Activated naive CD4-positive, alpha-beta T cell treated with anti-CD3 and anti-CD28 coated beads, Interleukin-2, amount 50 U/mL, for 72 hours (primary cell): Measurements from ENCODE around the gene ATP7A. TPM values are rescaled to one million over a fixed set of nuclear protein-coding genes. Genes with fewer than 3 reads are reported as not detected.
A peak's percentile ranks its signal among the peaks of the same experiment; 100 is the strongest.
"Not testable (repeated sequence)": the region's sequence is repeated elsewhere in the genome, so short reads cannot be mapped to it uniquely, and the experiment has no call there.

Source experiments
- ATAC-seq, 2 donors: fragments of 150-1000 bp; cut with Tn5 transposase; 2 replicates each; pipeline ENCODE4 v1.10.0; 2021; ENCODE audit warnings: mild to moderate bottlenecking in 2 of 2, moderate library complexity in 2 of 2
- DNase-seq, 2 donors: peaks; one replicate each; pipeline ENCODE4 v3.0.0; 2021 to 2022; ENCODE audit warnings: low spot score in 2 of 2
- H3K27ac Mint-ChIP-seq, 2 donors: one replicate each; pipeline ENCODE4 v1.8.0; 2022; ENCODE audit warnings: mild to moderate bottlenecking in 2 of 2, mixed read lengths in 2 of 2
- H3K36me3 Mint-ChIP-seq, 2 donors: one replicate each; pipeline ENCODE4 v1.8.0; 2022; ENCODE audit warnings: mixed read lengths in 2 of 2
- H3K9me3 Mint-ChIP-seq, 2 donors: one replicate each; pipeline ENCODE4 v1.8.0; 2022; ENCODE audit warnings: mixed read lengths in 2 of 2
- total RNA-seq, 2 donors: library from RNA; stranded (reverse); gene quantifications; one replicate each; pipeline ENCODE4 v1.2.3, GENCODE V29; 2022

ATP7A gene
- total RNA-seq, 2 donors from 2014 or later = 8.1 to 14.7 TPM

DNA sequence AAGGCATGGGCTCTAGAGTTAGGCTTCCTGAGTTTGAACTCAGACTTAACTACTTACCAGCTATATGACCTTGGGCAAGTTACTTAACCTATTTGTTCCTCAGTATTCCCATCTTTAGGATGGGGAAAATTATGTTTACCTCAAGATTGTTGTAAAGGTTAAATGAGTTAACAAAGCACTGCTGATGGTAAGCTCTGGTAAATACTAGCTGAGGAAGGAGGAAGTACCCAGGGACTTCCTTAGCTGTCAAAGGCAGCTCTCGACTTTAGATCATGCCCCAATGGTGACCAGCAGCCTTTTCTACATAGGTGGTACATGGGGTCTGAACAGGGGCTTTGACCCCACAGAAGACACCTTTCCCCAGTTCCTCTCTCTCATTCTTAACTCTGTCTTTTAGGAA, 20.1 kb downstream of the ATP7A start:
- Mint-ChIP-seq H3K9me3 (no peaks in the 10 kb centered on the region), H3K27ac (no peak overlapping the region), H3K36me3 (no peaks in the 10 kb centered on the region)
- ATAC-seq = no peak
- DNase-seq = no peak

DNA sequence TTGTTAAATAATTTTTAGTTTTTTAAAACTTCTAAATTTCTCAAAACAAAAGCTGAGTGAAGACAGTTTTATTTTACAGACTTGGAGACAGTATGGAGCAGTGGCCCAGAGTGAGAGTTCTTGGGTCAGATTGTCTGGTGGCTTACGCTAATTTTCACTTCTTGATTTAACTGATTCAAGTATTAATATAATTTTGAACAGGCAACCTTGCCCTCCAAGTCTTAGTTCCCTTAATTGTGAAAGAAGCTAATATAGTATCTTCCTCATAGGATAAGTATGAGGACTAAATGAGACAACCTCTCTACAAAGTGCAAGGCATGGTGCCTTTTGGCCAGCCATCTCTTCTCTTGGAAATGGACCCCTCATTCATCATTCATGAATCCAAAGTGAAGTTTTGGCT, 25.4 kb downstream of the ATP7A start:
- no peak for DNase-seq
- ATAC-seq = no peak
- Mint-ChIP-seq H3K9me3 (no peaks in the 10 kb centered on the region), H3K27ac (no peak overlapping the region), H3K36me3 (no peaks in the 10 kb centered on the region)

DNA sequence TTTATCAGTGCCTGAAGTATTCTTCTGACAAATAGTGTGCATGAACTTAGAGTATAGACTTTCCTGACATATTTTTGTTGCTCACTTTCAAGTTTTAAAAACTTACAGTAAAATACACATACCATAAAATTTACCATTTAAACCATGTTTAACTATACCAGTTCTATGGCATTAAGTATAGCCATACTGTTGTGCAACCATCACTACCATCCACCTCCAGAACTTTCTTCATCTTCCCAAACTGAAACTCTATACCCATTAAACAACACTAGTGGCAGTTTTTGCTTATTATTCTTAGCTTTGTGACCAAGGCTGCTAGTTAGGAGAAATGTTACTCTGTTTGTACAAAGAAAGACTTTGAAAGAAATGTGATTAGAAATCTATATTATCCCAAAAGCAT, 25.8 kb downstream of the ATP7A start:
- no peaks in the 10 kb centered on the region for H3K36me3 Mint-ChIP-seq
- ATAC-seq = no peak

DNA sequence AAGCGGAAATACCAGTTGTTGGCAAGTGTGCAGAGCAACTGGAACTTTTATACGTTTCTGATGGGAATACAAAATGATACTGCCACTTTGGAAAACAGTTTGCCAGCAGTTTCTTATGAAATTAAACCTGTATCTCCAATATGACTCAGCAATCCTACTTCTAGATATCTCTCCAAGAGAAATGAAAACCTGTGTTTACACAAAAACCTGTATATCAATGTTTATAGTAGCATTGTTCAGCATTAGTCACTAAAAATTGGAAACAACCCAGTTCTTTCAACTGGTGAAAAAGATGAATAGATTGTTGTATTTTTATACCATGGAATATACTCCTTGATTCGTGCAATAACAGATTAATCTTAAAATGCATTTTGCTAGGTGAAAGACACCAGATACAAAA, 26.8 kb downstream of the ATP7A start:
- ATAC-seq = no peak
- H3K9me3 Mint-ChIP-seq = no peaks in the 10 kb centered on the region
- DNase-seq = no peak
- no peak overlapping the region for H3K27ac Mint-ChIP-seq
- H3K36me3 Mint-ChIP-seq = no peaks in the 10 kb centered on the region

More for the DNA sequence above, 25.8 kb downstream of the ATP7A start:
- Mint-ChIP-seq H3K9me3 (no peaks in the 10 kb centered on the region), H3K27ac (no peak overlapping the region)
- no peak for DNase-seq

DNA sequence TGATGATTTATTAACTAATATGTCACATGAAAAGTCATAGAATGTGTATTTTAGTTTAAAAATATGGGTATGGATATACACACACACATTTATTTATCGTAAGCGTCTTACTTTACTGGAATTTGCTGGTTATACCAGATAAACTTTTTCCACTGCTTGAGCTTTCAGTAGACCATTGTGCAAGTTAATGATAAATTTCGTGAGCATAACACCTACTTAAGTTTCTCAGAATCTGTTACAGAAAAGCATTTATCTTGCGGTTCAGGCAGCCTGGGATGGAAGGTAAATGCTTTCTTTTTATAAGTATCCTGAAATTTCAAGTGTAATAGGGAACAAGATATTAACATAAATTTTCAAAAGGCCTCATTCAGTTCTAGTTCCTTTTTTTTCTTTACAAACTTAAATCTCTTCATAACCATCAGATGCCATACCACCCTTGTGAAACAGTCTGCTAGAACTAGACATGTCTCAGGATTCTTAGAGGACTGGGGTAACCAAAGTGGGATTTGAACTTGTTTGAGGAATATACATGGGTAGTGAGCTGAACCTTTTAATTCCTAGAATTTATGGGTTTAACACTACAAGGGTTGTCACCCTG, 27.7 kb downstream of the ATP7A start:
- Mint-ChIP-seq H3K9me3 (no peaks in the 10 kb centered on the region), H3K36me3 (no peaks in the 10 kb centered on the region), H3K27ac (no peak overlapping the region)
- ATAC-seq (no peak), DNase-seq (no peak)

DNA sequence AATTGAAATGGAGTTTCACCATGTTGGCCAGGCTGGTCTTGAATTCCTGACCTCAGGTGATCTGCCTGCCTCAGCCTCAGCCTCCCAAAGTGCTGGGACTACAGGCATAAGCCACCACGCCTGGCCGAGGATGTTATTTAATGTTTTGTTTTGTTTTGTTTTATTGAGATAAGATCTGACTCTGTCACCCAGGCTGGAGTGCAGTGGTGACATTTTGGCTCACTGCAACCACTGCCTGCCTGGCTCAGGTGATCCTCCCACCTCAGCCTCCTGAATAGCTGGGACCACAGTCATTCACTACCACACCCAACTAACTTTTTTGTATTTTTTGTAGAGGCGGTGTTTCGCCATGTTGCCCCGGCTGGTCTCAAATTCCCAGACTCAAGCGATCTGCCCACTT, 34.5 kb downstream of the ATP7A start:
- H3K27ac Mint-ChIP-seq, DNase-seq, H3K9me3 Mint-ChIP-seq, ATAC-seq, H3K36me3 Mint-ChIP-seq: not testable (repeated sequence)

DNA sequence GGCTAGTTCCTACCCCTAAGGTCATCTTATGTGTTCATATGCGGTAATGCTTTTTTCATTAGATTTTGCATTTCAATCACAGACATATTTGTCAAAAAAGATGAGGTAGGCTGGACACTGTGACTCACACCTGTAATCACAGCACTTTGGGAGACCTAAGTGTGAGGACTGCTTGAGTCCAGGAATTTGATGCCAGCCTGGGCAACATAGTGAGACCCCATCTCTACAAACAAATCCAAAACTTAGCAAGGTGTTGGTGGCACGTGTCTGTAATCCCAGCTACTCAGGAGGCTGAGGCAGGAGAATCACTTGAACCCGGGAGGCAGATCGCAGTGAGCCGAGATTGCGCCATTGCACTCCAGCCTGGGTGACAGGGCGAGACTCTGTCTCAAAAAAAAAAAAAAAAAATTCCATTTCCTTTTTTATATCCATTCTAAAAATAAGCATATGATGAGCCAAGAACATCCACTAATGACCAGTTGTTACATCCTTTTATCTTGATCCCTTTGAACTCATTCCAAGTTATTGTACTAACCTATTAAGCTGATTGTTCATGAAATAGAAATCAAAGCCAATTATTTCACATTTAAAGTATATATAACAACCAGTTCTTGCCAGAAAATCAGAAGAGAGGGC, 35.5 kb downstream of the ATP7A start:
- Mint-ChIP-seq H3K9me3 (no peaks in the 10 kb centered on the region), H3K36me3 (no peaks in the 10 kb centered on the region), H3K27ac (no peak overlapping the region)
- no peak for ATAC-seq
- DNase-seq = no peak

DNA sequence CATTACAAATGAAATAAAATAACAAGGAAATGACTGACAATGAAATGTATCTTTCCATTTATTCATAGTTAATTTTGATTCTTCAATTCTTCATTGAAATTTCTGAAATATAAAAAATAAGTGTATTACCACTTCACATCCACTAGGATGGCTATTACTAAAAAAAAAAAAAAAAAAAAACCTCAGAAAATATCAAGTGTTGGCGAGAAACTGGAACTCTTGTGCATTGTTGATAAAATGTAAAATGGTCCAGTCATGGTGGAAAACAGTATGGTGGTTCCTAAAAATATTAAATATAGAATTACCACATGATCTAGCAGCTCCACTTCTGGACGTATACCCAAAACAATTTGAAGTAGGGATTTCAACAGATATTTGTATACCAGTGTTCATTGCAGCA, 36.1 kb downstream of the ATP7A start:
- H3K9me3 Mint-ChIP-seq = no peaks in the 10 kb centered on the region
- no peaks in the 10 kb centered on the region for H3K36me3 Mint-ChIP-seq
- ATAC-seq (no peak), DNase-seq (no peak)
- no peak overlapping the region for H3K27ac Mint-ChIP-seq

DNA sequence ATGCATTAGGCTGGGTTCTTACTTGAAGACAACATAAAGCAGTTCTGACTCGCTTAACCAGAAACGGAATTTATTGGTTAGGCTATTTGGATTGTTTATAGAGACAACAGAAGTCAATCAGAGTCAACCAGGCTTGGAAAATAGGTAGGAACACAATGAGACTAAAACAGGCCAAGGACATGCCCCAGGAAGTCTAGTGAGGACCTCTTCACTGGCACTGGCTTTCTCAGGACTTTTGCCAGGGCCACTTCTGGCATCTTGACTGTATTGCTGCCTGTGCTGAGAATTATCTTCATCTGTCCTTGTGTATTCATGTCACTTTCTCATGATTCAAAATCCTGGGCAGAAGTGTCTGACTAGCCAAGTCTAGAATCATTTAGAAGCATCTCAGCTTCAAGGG, 39.3 kb downstream of the ATP7A start:
- no peaks in the 10 kb centered on the region for H3K9me3 Mint-ChIP-seq
- H3K36me3 Mint-ChIP-seq = no peaks in the 10 kb centered on the region
- no peak overlapping the region for H3K27ac Mint-ChIP-seq
- no peak for DNase-seq
- no peak for ATAC-seq

DNA sequence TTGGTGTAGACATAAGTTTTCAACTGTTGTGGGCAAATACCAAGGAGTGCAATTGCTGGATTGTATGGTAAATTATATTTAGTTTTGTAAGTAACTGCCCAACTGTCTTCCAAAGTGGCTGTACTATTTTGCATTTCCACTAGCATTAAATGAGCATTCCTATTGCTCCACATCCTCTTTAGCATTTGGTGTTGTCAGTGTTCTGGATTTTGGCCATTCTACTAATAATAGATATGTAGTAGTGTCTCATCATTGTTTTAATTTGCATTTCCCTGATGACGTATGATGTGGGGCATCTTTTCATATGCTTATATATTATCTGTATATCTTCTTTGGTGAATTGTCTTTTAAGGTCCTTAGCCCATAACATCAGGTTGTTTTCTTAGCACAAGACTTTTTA, 41.7 kb downstream of the ATP7A start:
- ATAC-seq (no peak), DNase-seq (no peak)
- Mint-ChIP-seq H3K36me3 (peaks cover 0 to 4% of the 10 kb centered on the region in 2 donors), H3K9me3 (no peaks in the 10 kb centered on the region), H3K27ac (no peak overlapping the region)

DNA sequence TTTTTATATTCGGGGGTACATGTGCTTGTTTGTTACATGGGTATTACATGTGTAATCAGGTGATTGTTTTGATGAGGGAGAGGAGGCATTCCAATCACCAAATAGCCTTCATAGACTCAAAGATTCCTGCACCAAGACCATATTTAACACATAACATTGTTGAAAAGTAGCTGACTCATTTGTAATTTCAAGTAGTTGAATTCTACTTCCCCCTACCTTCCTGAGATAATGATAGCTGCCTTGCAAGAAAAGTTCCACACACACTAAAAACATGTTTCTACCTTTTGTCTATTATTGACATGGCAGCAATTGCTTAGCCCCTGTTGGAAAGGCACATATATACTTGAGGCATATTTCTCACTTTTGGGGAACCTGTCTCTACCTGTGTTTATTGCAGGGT, 42.8 kb downstream of the ATP7A start:
- Mint-ChIP-seq H3K9me3 (peaks cover 0 to 7% of the 10 kb centered on the region in 2 donors), H3K36me3 (peaks cover 4 to 10% of the 10 kb centered on the region in 2 donors), H3K27ac (no peak overlapping the region)
- ATAC-seq (no peak), DNase-seq (no peak)

DNA sequence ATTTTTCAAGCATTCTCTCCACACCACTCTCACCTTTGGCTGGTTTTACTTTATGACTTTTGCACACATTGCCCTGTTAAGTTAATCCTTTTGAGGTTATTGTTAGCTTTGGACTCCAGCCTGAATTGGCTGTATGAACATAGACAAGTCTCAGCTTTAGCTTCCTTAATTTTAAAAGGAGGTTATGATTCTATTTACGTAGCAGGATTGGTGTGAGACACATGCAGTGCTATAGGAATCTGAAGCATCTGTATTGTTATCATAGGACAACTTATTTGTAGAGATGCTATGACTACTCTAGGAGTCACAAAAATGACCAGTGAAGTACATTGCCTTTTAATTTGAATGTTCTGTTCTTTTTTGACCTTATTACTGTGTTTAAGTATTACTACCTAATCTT, 43.2 kb downstream of the ATP7A start:
- ATAC-seq (no peak), DNase-seq (no peak)
- H3K36me3 Mint-ChIP-seq = peaks cover 4 to 13% of the 10 kb centered on the region in 2 donors
- no peak overlapping the region for H3K27ac Mint-ChIP-seq
- peaks cover 0 to 8% of the 10 kb centered on the region in 2 donors for H3K9me3 Mint-ChIP-seq

DNA sequence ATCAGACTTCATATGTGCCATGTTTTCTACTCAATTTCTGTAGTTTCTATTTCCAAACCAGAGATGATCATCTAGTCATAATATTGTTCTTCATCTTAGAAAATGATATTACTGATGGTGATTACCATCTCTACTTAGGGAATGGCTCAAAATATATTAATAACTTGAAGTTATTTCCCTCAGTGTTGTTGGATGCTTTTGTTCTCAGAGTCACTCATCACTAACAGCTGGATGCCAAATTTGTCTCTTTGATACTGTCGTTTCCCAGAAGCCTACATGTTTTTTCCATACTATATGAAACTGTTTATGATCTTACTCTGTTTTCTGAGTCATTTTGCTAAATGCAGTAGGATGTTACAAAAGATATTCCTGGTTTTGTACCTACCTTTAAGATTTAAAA, 50.1 kb downstream of the ATP7A start:
- ATAC-seq (peak; percentile 61 to 82), DNase-seq (no peak)
- Mint-ChIP-seq H3K36me3 (peaks cover 4 to 17% of the 10 kb centered on the region in 2 donors), H3K9me3 (peaks cover 0 to 8% of the 10 kb centered on the region in 2 donors), H3K27ac (peak overlapping the region; percentile 87 to 95)

DNA sequence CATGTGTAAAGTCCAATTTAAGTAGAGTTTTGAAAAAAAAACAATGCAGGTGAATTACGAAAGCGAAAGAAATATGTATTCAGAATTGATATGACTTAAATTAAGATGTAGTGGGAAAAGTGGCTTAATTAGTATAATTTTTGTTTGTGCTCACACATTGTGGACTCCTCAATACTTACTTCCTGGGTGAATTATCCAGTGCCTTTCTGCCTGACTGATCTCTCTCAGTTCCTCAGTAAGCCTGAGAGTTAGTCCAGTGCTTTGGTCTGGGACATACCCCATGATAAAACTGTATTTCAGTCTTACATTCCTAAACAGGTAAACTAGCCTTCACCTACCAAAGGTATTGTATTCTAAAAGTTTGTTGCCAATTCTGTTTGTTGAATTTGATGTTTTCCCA, 50.6 kb downstream of the ATP7A start:
- H3K9me3 Mint-ChIP-seq = peaks cover 0 to 8% of the 10 kb centered on the region in 2 donors
- peaks cover 0 to 17% of the 10 kb centered on the region in 2 donors for H3K36me3 Mint-ChIP-seq
- ATAC-seq (peak; percentile 55 to 64), DNase-seq (no peak)
- peak overlapping the region; percentile 87 to 95 for H3K27ac Mint-ChIP-seq

DNA sequence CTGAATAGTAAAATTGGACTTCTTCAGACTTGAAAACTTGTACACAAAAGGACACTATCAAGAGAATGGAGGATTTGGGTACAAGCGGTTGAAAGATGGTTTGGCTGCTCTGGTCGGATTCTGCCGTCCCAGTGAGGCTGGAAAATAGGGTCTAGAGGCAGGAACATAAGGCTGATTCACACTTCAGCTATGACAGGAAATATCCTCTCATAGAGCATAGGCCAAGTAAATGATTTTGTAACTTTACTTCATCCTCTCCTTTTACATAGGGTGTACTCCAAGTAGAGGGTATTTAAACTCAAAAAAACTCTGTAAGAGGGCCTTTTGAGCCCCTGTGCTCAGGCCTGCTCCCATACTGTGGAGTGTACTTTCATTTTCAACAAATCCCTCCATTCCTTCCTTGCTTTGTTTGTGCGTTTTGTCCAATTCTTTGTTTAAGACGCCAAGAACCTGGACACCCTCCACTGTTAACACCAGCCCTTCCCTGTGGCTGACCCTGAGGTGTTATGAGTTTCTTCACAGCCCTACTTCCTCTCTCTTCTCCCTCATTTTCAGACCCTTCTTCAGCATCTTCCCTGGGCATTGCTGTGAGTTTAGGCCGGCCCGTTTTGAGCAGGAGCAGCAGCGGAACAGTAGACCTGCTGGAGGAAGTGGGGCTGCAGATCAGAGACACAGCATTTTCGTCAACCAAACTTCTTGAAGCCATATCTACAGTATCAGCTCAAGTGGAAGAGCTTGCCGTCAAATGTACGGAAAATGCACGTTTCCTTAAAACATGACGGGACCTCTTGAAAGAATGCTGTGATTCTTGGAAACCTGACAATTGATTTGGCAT, 51.8 kb downstream of the ATP7A start:
- peaks cover 0 to 17% of the 10 kb centered on the region in 2 donors for H3K36me3 Mint-ChIP-seq
- H3K27ac Mint-ChIP-seq = peak overlapping the region; percentile 87 to 95
- H3K9me3 Mint-ChIP-seq = peaks cover 0 to 8% of the 10 kb centered on the region in 2 donors
- ATAC-seq (peak; percentile 28 to 63), DNase-seq (peak in 1 of 2 donors; percentile 4)

DNA sequence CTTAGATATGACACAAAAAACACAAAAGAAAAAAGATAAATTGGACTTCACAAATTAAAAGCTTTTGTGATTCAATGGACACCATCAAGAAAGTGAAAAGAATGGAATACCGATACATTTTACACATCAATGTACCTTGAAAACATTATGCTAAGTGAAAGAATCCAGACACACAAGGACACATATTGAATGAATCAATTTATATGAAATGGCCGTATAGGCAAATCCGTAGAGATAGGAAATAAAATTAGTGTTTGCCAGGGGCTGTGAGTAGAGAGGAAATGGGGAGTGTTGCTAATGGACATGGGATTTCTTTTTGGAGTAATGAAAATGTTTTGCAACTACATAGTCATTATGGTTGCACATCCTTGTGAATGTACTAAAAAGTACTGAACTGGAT, 55.9 kb downstream of the ATP7A start:
- DNase-seq = no peak
- Mint-ChIP-seq H3K36me3 (peaks cover 0 to 6% of the 10 kb centered on the region in 2 donors), H3K9me3 (no peaks in the 10 kb centered on the region), H3K27ac (no peak overlapping the region)
- ATAC-seq = no peak

DNA sequence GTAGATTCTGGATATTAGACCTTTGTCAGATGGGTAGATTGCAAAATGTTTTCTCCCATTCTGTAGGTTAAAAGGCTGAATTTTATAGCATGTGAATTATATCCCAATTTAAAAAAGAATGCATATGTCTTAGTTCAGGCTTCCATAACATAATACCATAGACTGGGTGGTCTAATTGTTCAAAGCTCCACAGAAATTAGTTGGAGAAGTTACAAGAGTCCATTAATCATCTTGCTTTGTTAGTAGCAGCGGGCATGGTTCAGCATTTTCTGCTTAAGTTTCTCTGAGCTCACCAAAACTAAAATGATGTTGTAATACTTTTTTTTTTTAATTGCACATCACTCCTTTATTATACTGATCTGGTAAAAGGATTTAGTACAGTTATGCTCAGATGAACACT, 57.1 kb downstream of the ATP7A start:
- ATAC-seq = no peak
- peaks cover 0 to 7% of the 10 kb centered on the region in 2 donors for H3K36me3 Mint-ChIP-seq

More for the DNA sequence above, 57.1 kb downstream of the ATP7A start:
- no peak overlapping the region for H3K27ac Mint-ChIP-seq
- no peaks in the 10 kb centered on the region for H3K9me3 Mint-ChIP-seq
- no peak for DNase-seq
